MM.1S (cell line): Measurements from ENCODE around the gene SNX15.
"Not testable (repeated sequence)": the region's sequence is repeated elsewhere in the genome, so short reads cannot be mapped to it uniquely, and the experiment has no call there.

Experiments used
- DNase-seq: peaks from one replicate; pipeline ENCODE4 v3.0.0-alpha.2; 2015
- H2AFZ ChIP-seq: fragments of 300-600 bp; sonication (generic); 2 replicates; pipeline ENCODE4 v1.6.0; 2016; ENCODE audit warnings: antibody characterized with exemption, low read length
- H3F3A ChIP-seq: fragments of 300-600 bp; sonication (generic); 2 replicates; pipeline ENCODE4 v1.6.1; 2016; ENCODE audit warnings: mild to moderate bottlenecking, antibody characterized with exemption, low read length, moderate library complexity, mixed read lengths; ENCODE audit not compliant: insufficient read depth
- H3K27ac ChIP-seq: fragments of 300-600 bp; sonication (generic); 2 replicates; pipeline ENCODE4 v1.5.1; 2016; ENCODE audit warnings: mild to moderate bottlenecking, low read length
- H3K27me3 ChIP-seq: fragments of 300-600 bp; sonication (generic); replicated peaks from 2 replicates; pipeline ENCODE4 v1.6.0; 2016; ENCODE audit warnings: low read length; ENCODE audit not compliant: insufficient read depth
- H3K36me3 ChIP-seq: fragments of 300-600 bp; sonication (generic); replicated peaks from 2 replicates; pipeline ENCODE4 v1.6.1; 2016; ENCODE audit warnings: mild to moderate bottlenecking, low read length, mixed read lengths; ENCODE audit not compliant: insufficient read depth
- H3K4me1 ChIP-seq: fragments of 300-600 bp; sonication (generic); 2 replicates; pipeline ENCODE4 v1.6.1; 2016; ENCODE audit warnings: low read length, mixed read lengths
- H3K4me2 ChIP-seq: fragments of 300-600 bp; sonication (generic); 2 replicates; pipeline ENCODE4 v1.6.0; 2016; ENCODE audit warnings: low read depth, low read length
- H3K4me3 ChIP-seq: fragments of 300-600 bp; sonication (generic); 2 replicates; pipeline ENCODE4 v1.5.1; 2016; ENCODE audit warnings: low read length, mixed read lengths
- H3K79me2 ChIP-seq: fragments of 300-600 bp; sonication (generic); 2 replicates; pipeline ENCODE4 v1.6.1; 2016; ENCODE audit warnings: mixed run types, low read length, mixed read lengths
- H3K9ac ChIP-seq: fragments of 300-600 bp; sonication (generic); 2 replicates; pipeline ENCODE4 v1.6.1; 2016; ENCODE audit warnings: low read length, mixed read lengths
- H3K9me2 ChIP-seq: fragments of 300-600 bp; sonication (generic); replicated peaks from 2 replicates; pipeline ENCODE4 v1.6.1; 2016; ENCODE audit warnings: mild to moderate bottlenecking, low read length, mixed read lengths; ENCODE audit not compliant: insufficient read depth
- H3K9me3 ChIP-seq: fragments of 300-600 bp; sonication (generic); replicated peaks from 2 replicates; pipeline ENCODE4 v1.6.1; 2016; ENCODE audit warnings: mild to moderate bottlenecking, low read length, mixed read lengths; ENCODE audit not compliant: insufficient read depth
- H4K20me1 ChIP-seq: fragments of 300-600 bp; sonication (generic); 2 replicates; pipeline ENCODE4 v1.6.1; 2016; ENCODE audit warnings: mild to moderate bottlenecking, low read length, moderate library complexity, mixed read lengths; ENCODE audit not compliant: insufficient read depth
- CTCF ChIP-seq: fragments of 300-600 bp; sonication (generic); IDR thresholded peaks from 2 replicates; pipeline ENCODE4 v1.5.1; 2016; ENCODE audit warnings: antibody characterized with exemption, low read length, mixed read lengths
- EZH2 ChIP-seq: fragments of 300-600 bp; sonication (generic); optimal IDR thresholded peaks from 2 replicates; pipeline ENCODE3; 2017; ENCODE audit warnings: low read depth, mild to moderate bottlenecking, antibody characterized with exemption, low read length, mixed read lengths
- EZH2phosphoT487 ChIP-seq: fragments of 300-600 bp; sonication (generic); IDR thresholded peaks from 2 replicates; pipeline ENCODE4 v1.6.1; 2018; ENCODE audit warnings: antibody characterized with exemption, low read length

The SNX15 gene

GRCh38 chr11:65003282-65003681 lies 24.0 kb upstream of the SNX15 start:
- H3K9me2 ChIP-seq: no peaks in the 10 kb centered on the region
- H3K4me3 ChIP-seq: no peak overlapping the region
- TF ChIP-seq CTCF: no peak
- TF ChIP-seq EZH2: no peak
- TF ChIP-seq EZH2phosphoT487: no peak
- DNase-seq: no peak
- no peaks in the 10 kb centered on the region for H3K4me1 ChIP-seq
- H2AFZ ChIP-seq: no peak overlapping the region
- no peak overlapping the region for H3K27ac ChIP-seq
- no peak overlapping the region for H3K4me2 ChIP-seq
- H3K36me3 ChIP-seq: no peaks in the 10 kb centered on the region
- H3F3A ChIP-seq: no peaks in the 10 kb centered on the region
- no peaks in the 10 kb centered on the region for H3K79me2 ChIP-seq
- no peak overlapping the region for H3K9ac ChIP-seq
- no peaks in the 10 kb centered on the region for H3K27me3 ChIP-seq
- no peaks in the 10 kb centered on the region for H3K9me3 ChIP-seq
- H4K20me1 ChIP-seq: no peaks in the 10 kb centered on the region

GRCh38 chr11:65003968-65004367 lies 23.3 kb upstream of the SNX15 start:
- H4K20me1 ChIP-seq, H3K27ac ChIP-seq, H3K9ac ChIP-seq: not testable (repeated sequence)

GRCh38 chr11:65008016-65008415 lies 19.2 kb upstream of the SNX15 start:
- Histone ChIP-seq H3K27ac (no peak overlapping the region), H3K4me3 (no peak overlapping the region), H3K4me1 (peaks cover 3% of the 10 kb centered on the region; the same call in 1 of the 2 replicates), H3K27me3 (no peaks in the 10 kb centered on the region), H3F3A (peaks cover 3% of the 10 kb centered on the region; the same call in 1 of the 2 replicates), H2AFZ (no peak overlapping the region), H3K9me3 (no peaks in the 10 kb centered on the region), H3K79me2 (no peaks in the 10 kb centered on the region), H3K9me2 (no peaks in the 10 kb centered on the region), H3K9ac (no peak overlapping the region), H4K20me1 (no peaks in the 10 kb centered on the region), H3K36me3 (no peaks in the 10 kb centered on the region), H3K4me2 (no peak overlapping the region)
- TF ChIP-seq EZH2 (no peak), CTCF (no peak), EZH2phosphoT487 (no peak)
- DNase-seq: no peak

More at GRCh38 chr11:65003968-65004367, 23.3 kb upstream of the SNX15 start:
- not testable (repeated sequence) for H2AFZ ChIP-seq, H3K4me3 ChIP-seq, H3K36me3 ChIP-seq, H3F3A ChIP-seq, H3K79me2 ChIP-seq, H3K9me2 ChIP-seq, H3K4me1 ChIP-seq, DNase-seq, H3K4me2 ChIP-seq, H3K9me3 ChIP-seq, H3K27me3 ChIP-seq

GRCh38 chr11:65008873-65009272 lies 18.4 kb upstream of the SNX15 start:
- Histone ChIP-seq H3K4me3 (no peak overlapping the region), H3K9ac (no peak overlapping the region), H3K27me3 (no peaks in the 10 kb centered on the region), H3K4me1 (peaks cover 7% of the 10 kb centered on the region; the same call in 1 of the 2 replicates), H3K79me2 (no peaks in the 10 kb centered on the region), H3K4me2 (no peak overlapping the region), H3K27ac (no peak overlapping the region), H3K36me3 (no peaks in the 10 kb centered on the region), H3K9me2 (no peaks in the 10 kb centered on the region), H4K20me1 (no peaks in the 10 kb centered on the region), H3F3A (peaks cover 10% of the 10 kb centered on the region; the same call in 1 of the 2 replicates), H3K9me3 (no peaks in the 10 kb centered on the region), H2AFZ (no peak overlapping the region)
- TF ChIP-seq CTCF (no peak), EZH2 (no peak), EZH2phosphoT487 (no peak)
- DNase-seq: no peak
